ENCODE results near the gene HOXD10.
A peak's percentile ranks its signal among the peaks of the same experiment; 100 is the strongest.

The HOXD10 gene

GRCh38 chr2:176151442-176152287 is 35.1 kb downstream of the HOXD10 start, which contains the start of gene HOXD4:
TSS of gene HOXD4 (plus strand) at chr2:176151550. CDS start at chr2:176151634, 84 bp downstream.
- Histone ChIP-seq H3K27ac (ENCODE audit: low read depth, low read length, severe bottlenecking) (no peak within 1 kb of the TSS), H3K36me3 (ENCODE audit: control insufficient read depth, insufficient read depth, low read length) (no peaks in the 10 kb centered on the region), H3K4me1 (ENCODE audit: control insufficient read depth, insufficient read depth, low read length, poor library complexity, severe bottlenecking) (no peaks in the 10 kb centered on the region), H3K4me3 (ENCODE audit: extremely low read depth, insufficient read depth, low read length, poor library complexity, severe bottlenecking) (peak within 1 kb of the TSS; percentile 0), H3K9me3 (ENCODE audit: control insufficient read depth, low read length) (no peaks in the 10 kb centered on the region)
- WGBS, 2 experiments (ENCODE audit: insufficient coverage in 2 of 2), result 2% methylated on average over 22 to 43 of the region's 55 CpGs

GRCh38 chr2:176152350-176153181 is 36.0 kb downstream of the HOXD10 start:
- Histone ChIP-seq H3K4me3 (ENCODE audit: extremely low read depth, insufficient read depth, low read length, poor library complexity, severe bottlenecking) (no peak overlapping the region), H3K27ac (ENCODE audit: low read depth, low read length, severe bottlenecking) (no peak overlapping the region), H3K36me3 (ENCODE audit: control insufficient read depth, insufficient read depth, low read length) (no peaks in the 10 kb centered on the region), H3K4me1 (ENCODE audit: control insufficient read depth, insufficient read depth, low read length, poor library complexity, severe bottlenecking) (no peaks in the 10 kb centered on the region), H3K9me3 (ENCODE audit: control insufficient read depth, low read length) (no peaks in the 10 kb centered on the region)
- 4 to 7% methylated on average over 28 to 29 of the region's 48 CpGs for WGBS, 2 experiments (ENCODE audit: insufficient coverage in 2 of 2)

- Histone ChIP-seq H3K4me3 (ENCODE audit: extremely low read depth, insufficient read depth, low read length, poor library complexity, severe bottlenecking) (no peak overlapping the region), H3K27ac (ENCODE audit: low read depth, low read length, severe bottlenecking) (no peak overlapping the region), H3K36me3 (ENCODE audit: control insufficient read depth, insufficient read depth, low read length) (no peaks in the 10 kb centered on the region), H3K9me3 (ENCODE audit: control insufficient read depth, low read length) (no peaks in the 10 kb centered on the region), H3K4me1 (ENCODE audit: control insufficient read depth, insufficient read depth, low read length, poor library complexity, severe bottlenecking) (no peaks in the 10 kb centered on the region)
- WGBS, 2 experiments (ENCODE audit: insufficient coverage in 2 of 2), result 6 to 8% methylated on average over 7 to 8 of the region's 11 CpGs
Observed at GRCh38 chr2:176154576-176155252, 38.1 kb downstream of the HOXD10 start.

GRCh38 chr2:176155356-176156044 is 38.9 kb downstream of the HOXD10 start:
- Histone ChIP-seq H3K4me1 (ENCODE audit: control insufficient read depth, insufficient read depth, low read length, poor library complexity, severe bottlenecking) (no peaks in the 10 kb centered on the region), H3K27ac (ENCODE audit: low read depth, low read length, severe bottlenecking) (no peak overlapping the region), H3K4me3 (ENCODE audit: extremely low read depth, insufficient read depth, low read length, poor library complexity, severe bottlenecking) (no peak overlapping the region), H3K9me3 (ENCODE audit: control insufficient read depth, low read length) (no peaks in the 10 kb centered on the region), H3K36me3 (ENCODE audit: control insufficient read depth, insufficient read depth, low read length) (no peaks in the 10 kb centered on the region)
- WGBS, 2 experiments (ENCODE audit: insufficient coverage in 2 of 2), result 0 to 4% methylated on average over 3 to 4 of the region's 6 CpGs

- no peaks in the 10 kb centered on the region for H3K4me1 ChIP-seq (ENCODE audit: control insufficient read depth, insufficient read depth, low read length, poor library complexity, severe bottlenecking)
- H3K4me3 ChIP-seq (ENCODE audit: extremely low read depth, insufficient read depth, low read length, poor library complexity, severe bottlenecking), result no peak overlapping the region
- no peak overlapping the region for H3K27ac ChIP-seq (ENCODE audit: low read depth, low read length, severe bottlenecking)
- no peaks in the 10 kb centered on the region for H3K36me3 ChIP-seq (ENCODE audit: control insufficient read depth, insufficient read depth, low read length)
- WGBS, 2 experiments (ENCODE audit: insufficient coverage in 2 of 2), result 0 to 13% methylated on average over 3 to 4 of the region's 8 CpGs
- no peaks in the 10 kb centered on the region for H3K9me3 ChIP-seq (ENCODE audit: control insufficient read depth, low read length)
Observed at GRCh38 chr2:176156301-176156806, 39.8 kb downstream of the HOXD10 start.

GRCh38 chr2:176156807-176157498 is 40.4 kb downstream of the HOXD10 start, which contains the start of gene HOXD3:
TSS of gene HOXD3 (plus strand) at chr2:176157307. CDS start at chr2:176169115, 11,808 bp downstream.
- no peaks in the 10 kb centered on the region for H3K36me3 ChIP-seq (ENCODE audit: control insufficient read depth, insufficient read depth, low read length)
- H3K27ac ChIP-seq (ENCODE audit: low read depth, low read length, severe bottlenecking), result peak within 1 kb of the TSS; percentile 29
- WGBS, 2 experiments (ENCODE audit: insufficient coverage in 2 of 2), result 2 to 3% methylated on average over 23 to 36 of the region's 48 CpGs
- H3K4me3 ChIP-seq (ENCODE audit: extremely low read depth, insufficient read depth, low read length, poor library complexity, severe bottlenecking), result no peak within 1 kb of the TSS
- no peaks in the 10 kb centered on the region for H3K9me3 ChIP-seq (ENCODE audit: control insufficient read depth, low read length)
- H3K4me1 ChIP-seq (ENCODE audit: control insufficient read depth, insufficient read depth, low read length, poor library complexity, severe bottlenecking), result no peaks in the 10 kb centered on the region

GRCh38 chr2:176157499-176158185 is 41.1 kb downstream of the HOXD10 start:
- Histone ChIP-seq H3K4me3 (ENCODE audit: extremely low read depth, insufficient read depth, low read length, poor library complexity, severe bottlenecking) (no peak overlapping the region), H3K4me1 (ENCODE audit: control insufficient read depth, insufficient read depth, low read length, poor library complexity, severe bottlenecking) (no peaks in the 10 kb centered on the region), H3K9me3 (ENCODE audit: control insufficient read depth, low read length) (no peaks in the 10 kb centered on the region), H3K36me3 (ENCODE audit: control insufficient read depth, insufficient read depth, low read length) (no peaks in the 10 kb centered on the region), H3K27ac (ENCODE audit: low read depth, low read length, severe bottlenecking) (no peak overlapping the region)
- 1% methylated on average over 27 to 35 of the region's 43 CpGs for WGBS, 2 experiments (ENCODE audit: insufficient coverage in 2 of 2)

GRCh38 chr2:176158186-176158591 is 41.6 kb downstream of the HOXD10 start:
- Histone ChIP-seq H3K27ac (ENCODE audit: low read depth, low read length, severe bottlenecking) (peak overlapping the region; percentile 29), H3K4me3 (ENCODE audit: extremely low read depth, insufficient read depth, low read length, poor library complexity, severe bottlenecking) (no peak overlapping the region)
- WGBS, 2 experiments (ENCODE audit: insufficient coverage in 2 of 2), result 0 to 1% methylated on average over 14 to 15 of the region's 22 CpGs

GRCh38 chr2:176158855-176159662 is 42.5 kb downstream of the HOXD10 start:
- H3K36me3 ChIP-seq (ENCODE audit: control insufficient read depth, insufficient read depth, low read length), result no peaks in the 10 kb centered on the region
- no peaks in the 10 kb centered on the region for H3K4me1 ChIP-seq (ENCODE audit: control insufficient read depth, insufficient read depth, low read length, poor library complexity, severe bottlenecking)
- H3K9me3 ChIP-seq (ENCODE audit: control insufficient read depth, low read length), result no peaks in the 10 kb centered on the region
- no peak overlapping the region for H3K4me3 ChIP-seq (ENCODE audit: extremely low read depth, insufficient read depth, low read length, poor library complexity, severe bottlenecking)
- H3K27ac ChIP-seq (ENCODE audit: low read depth, low read length, severe bottlenecking), result no peak overlapping the region
- 2% methylated on average over 22 to 23 of the region's 39 CpGs for WGBS, 2 experiments (ENCODE audit: insufficient coverage in 2 of 2)

More at GRCh38 chr2:176158186-176158591, 41.6 kb downstream of the HOXD10 start:
- H3K36me3 ChIP-seq (ENCODE audit: control insufficient read depth, insufficient read depth, low read length), result no peaks in the 10 kb centered on the region
- no peaks in the 10 kb centered on the region for H3K4me1 ChIP-seq (ENCODE audit: control insufficient read depth, insufficient read depth, low read length, poor library complexity, severe bottlenecking)
- H3K9me3 ChIP-seq (ENCODE audit: control insufficient read depth, low read length), result no peaks in the 10 kb centered on the region

All from mesodermal cell (in vitro differentiated cells).